ENCODE measurements around the gene DNTTIP2. TPM values are rescaled to one million over a fixed set of nuclear protein-coding genes. Genes with fewer than 3 reads are reported as not detected.
"Not testable (repeated sequence)": the region's sequence is repeated elsewhere in the genome, so short reads cannot be mapped to it uniquely, and the experiment has no call there.

The DNTTIP2 gene
- total RNA-seq, 2 donors from 2014 or later: 30.7 to 33.3 TPM

DNA sequence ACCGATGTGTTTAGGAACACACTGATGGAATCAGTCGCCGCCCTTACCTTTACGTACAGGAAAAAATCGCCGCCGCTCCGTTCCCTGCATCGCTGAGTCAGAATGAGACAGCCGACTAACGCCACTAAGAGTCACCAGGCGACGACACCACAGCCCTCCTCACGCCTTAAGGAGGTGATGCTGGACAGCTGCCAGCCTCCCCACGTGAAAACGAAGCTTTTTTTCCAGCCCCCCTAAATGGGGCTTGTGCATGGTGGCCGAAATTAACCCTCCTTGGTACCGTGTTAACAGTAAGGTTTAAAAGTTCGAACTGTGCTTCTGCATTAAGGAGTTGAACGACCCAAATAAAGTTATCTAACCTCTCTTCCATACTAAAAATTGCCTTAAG lies 511 bp downstream of the DNTTIP2 start:
- DNase-seq (peak; percentile 59 to 70), ATAC-seq (peak; percentile 79)
- intact Hi-C loops (cut with DNase I, micrococcal nuclease): no loop called here

DNA sequence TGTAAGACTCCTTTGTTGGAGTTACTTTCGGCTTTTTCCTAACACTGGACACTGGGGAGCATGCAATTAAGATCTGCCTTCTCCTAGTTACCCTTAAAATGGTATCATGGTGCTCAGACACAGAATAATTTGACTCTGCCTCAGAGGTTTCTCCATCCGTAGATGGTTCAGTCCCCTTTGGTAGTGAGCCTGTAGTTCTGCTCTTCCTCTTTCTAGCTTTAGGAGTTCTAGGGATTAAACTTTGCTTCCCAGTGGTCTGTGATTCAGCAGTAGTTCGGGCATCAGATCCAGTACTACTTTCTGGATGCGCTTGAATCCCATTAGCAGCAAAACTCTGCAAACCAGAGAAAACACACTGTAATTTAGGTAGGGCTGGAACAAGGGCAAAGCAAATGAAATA lies 1.5 kb downstream of the DNTTIP2 start:
- ATAC-seq (no peak), DNase-seq (no peak)
- intact Hi-C loops (cut with DNase I, micrococcal nuclease): no loop called here

DNA sequence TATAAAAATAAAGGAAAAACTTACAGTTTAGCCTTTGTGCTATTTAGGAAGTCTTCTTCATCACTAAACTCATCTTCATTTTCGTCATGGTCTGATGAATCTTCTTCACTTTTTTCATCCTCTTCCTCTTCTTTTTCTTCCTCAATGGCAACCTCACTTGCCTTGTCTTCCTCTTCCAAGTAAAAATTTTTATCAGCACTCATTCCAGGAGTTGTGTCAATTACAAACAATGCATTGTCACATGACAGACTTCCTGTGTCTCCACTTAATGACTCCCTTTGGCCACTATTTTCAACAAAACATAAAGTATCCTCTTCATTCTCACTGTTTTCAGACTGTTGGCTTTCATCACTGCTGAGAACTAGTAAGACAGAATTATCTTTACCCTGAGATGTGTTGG lies 2.8 kb downstream of the DNTTIP2 start:
- no peak for DNase-seq
- ATAC-seq: no peak
- intact Hi-C loops (cut with DNase I, micrococcal nuclease): no loop called here

DNA sequence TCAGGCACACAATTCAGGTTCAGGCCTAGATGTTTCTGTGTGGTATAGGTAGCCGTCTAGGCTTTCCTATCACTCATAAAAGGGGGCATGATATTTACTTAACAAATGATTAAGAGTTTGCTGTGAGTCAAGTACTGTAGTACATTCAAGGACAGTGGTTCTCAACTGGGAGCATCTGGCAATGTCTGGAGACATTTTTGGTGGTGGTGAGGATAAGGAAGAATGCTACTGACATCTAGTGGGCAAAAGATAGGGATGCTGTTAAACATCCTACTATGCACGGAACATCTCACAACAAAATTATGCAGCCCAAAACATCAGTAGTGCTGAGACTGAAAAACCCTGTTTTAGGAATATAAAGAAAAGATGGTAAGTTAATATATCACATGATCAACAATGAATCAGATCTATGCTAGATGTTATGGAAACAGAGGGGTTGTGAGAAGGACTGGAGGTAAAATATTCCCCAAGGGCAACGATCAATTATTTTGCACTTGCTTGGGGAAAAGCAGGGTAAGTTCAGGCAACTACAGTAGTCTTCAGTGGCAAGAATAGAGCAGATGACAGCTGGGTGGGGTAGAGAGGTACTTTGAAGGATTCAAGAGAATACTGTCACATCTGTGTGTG lies 4.9 kb downstream of the DNTTIP2 start:
- DNase-seq (no peak), ATAC-seq (no peak)
- intact Hi-C loops (cut with DNase I, micrococcal nuclease): no loop called here

DNA sequence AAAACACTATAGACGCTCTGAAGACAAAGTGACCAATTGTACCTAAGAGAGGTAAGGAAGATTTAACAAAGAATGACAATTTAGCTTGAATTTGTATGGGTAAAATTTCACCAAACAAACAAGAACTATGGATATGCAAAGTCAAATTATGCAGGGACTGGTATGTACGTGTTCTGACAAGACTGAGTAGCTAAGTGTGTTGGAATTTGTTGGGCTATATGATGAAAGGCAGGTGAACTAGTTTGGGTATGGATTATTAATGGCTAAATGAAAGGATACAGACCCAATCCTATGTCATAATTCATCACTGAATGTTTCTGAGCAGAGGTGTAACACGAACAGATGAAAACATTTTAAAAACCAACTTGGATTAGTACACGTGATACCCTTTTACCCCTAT lies 7.6 kb downstream of the DNTTIP2 start:
- ATAC-seq (no peak), DNase-seq (no peak)
- intact Hi-C loops (cut with DNase I, micrococcal nuclease): no loop called here

DNA sequence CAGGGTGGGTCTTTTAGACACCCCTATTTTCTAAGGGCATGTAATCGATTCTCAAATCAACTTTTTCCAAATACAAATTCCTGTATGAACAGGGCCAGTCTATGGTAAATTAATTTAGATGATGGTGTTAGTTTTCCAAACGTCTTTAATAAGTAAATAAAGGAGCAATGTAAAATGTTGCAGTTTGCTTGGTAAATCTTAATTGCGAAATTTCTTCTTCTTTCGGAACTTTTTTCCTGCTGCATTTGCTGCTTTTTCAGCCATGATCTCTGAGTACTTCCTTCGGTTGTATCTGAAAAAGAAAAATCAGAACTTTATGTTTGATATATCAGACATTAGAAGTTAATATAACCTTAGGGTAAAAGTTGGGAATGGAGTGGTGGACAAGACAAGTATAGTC lies 9.4 kb downstream of the DNTTIP2 start:
- intact Hi-C loops (cut with DNase I, micrococcal nuclease): no loop called here
- no peak for ATAC-seq
- no peak for DNase-seq

DNA sequence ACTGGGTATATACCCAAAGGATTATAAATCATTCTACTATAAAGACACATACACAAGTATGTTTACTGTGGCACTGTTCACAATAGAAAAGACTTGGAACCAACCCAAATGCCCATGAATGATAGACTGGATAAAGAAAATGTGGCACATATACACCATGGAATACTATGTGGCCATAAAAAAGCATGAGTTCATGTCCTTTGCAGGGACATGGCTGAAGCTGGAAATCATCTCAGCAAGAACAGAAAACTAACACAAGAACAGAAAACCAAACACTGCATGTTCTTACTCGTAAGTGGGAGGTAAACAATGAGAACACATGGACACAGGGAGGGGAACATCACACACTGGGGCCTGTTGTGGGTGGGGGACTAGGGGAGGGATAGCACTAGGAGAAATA lies 10.5 kb downstream of the DNTTIP2 start:
- DNase-seq; intact Hi-C loops (cut with DNase I, micrococcal nuclease); ATAC-seq: not testable (repeated sequence)

DNA sequence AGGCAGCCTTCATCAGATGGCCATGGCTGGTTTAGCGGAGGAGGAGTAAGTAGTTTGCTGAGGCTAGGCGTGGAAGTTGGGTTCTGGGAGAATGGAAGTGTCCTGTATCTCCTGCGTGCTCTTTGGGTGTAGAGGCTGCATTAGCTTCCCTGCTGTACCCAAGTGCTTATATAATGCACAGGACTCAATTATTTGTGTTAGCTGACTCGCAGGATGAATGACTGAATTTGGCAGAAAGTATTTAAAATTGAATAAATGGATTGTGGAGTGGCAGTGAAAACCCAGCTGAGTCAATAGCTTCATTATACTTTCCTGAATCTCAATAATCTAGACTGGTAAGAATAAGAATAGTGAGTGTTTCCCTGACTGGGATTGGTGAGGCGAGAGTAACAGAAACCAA lies 13.8 kb downstream of the DNTTIP2 start:
- intact Hi-C loops (cut with DNase I, micrococcal nuclease): no loop called here
- no peak for DNase-seq
- ATAC-seq: no peak

DNA sequence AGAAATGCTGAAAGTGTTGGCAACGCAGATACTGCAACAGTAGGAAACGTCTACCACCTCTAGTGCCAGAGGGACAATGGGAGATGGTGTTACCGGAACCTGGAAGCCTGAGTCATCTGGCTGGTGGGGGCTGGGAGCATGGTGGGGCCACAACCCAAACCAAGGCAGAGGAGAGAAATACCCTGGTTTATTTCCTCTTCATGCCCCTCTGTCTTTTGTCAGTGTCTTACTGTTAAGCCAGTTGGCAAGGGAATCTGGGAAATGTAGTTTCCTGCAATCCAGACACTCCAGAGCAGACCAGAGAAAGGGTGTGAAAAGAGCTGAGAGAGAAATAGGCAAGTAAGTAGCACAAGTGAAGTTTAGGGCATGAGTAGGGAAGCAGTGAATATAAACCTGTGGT lies 14.8 kb downstream of the DNTTIP2 start:
- ATAC-seq (no peak), DNase-seq (no peak)
- intact Hi-C loops (cut with DNase I, micrococcal nuclease): no loop called here

DNA sequence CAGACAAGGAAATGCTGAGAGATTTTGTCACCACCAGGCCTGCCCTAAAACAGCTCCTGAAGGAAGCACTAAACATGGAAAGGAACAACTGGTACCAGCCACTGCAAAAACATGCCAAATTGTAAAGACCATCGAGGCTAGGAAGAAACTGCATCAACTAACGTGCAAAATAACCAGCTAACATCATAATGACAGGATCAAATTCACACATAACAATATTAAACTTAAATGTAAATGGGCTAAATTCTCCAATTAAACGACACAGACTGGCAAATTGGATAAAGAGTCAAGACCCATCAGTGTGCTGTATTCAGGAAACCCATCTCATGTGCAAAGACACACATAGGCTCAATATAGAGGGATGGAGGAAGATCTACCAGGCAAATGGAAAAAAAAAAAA lies 21.4 kb downstream of the DNTTIP2 start:
- ATAC-seq; DNase-seq; intact Hi-C loops (cut with DNase I, micrococcal nuclease): not testable (repeated sequence)

DNA sequence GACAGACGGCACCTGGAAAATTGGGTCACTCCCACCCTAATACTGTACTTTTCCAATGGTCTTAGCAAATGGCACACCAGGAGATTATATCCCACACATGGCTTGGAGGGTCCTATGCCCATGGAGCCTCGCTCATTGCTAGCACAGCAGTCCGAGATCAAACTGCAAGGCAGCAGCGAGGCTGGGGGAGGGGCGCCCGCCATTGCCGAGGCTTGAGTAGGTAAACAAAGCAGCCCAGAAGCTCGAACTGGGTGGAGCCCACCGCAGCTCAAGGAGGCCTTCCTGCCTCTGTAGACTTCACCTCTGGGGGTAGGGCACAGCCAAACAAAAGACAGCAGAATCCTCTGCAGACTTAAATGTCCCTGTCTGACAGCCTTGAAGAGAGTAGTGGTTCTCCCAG lies 23.0 kb downstream of the DNTTIP2 start:
- ATAC-seq; DNase-seq; intact Hi-C loops (cut with DNase I, micrococcal nuclease): not testable (repeated sequence)

DNA sequence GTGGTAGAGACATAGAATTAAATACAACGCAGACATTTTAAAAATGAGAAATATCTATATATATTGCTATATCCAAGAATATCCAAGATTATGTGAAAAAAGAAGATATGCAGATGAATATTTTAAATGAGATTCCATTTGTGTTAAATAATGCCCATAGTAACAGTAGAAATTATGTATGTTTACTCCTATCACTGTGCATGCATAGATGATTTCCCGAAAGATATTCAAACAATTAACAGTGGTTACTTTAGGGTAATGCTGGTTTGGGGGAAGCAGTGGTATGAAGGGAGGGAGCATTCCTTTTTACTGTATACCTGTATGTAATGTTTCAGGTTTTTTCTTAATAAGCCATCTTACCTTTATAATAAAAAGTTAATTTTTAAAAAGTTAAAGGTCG lies 25.1 kb downstream of the DNTTIP2 start:
- DNase-seq (no peak), ATAC-seq (no peak)
- intact Hi-C loops (cut with DNase I, micrococcal nuclease): no loop called here

DNA sequence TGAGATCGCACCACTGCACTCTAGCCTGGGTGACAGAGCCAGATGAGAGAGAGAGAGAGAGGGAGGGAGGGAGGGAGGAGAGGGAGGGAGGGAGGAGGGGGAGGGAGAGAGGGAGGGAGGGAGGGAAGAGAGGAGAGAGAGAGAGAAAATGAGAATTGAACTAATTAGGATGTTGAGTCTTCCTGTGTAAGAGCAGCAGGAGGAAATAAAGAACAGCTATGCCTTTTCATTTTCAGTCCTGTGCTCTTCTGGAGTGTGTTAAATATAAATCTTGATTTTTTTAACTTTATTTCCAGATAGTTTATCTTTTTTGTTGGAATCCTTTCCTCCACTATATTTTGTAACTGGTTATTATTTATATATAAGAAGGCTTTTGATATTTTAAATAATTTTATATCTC lies 27.1 kb downstream of the DNTTIP2 start:
- DNase-seq: no peak
- intact Hi-C loops (cut with DNase I, micrococcal nuclease): no loop called here
- ATAC-seq: no peak

DNA sequence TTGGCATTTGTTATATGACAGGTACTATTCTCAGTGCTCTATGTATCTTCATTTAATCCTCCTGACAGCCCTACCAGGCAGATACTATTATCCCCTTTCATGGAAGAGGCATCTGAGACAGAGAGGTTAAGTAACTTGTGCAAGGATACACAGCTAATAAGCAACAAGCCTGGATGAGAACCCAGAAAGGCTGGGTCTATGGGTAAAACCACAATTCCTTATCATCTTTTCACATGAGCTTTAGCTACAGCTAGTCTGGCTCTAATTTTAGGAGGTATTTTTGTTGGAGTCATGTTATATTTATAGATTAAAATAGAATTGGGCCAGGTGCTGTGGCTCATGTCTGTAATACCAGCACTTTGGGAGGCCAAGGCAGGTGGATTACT lies 27.7 kb downstream of the DNTTIP2 start:
- ATAC-seq (no peak), DNase-seq (no peak)
- intact Hi-C loops (cut with DNase I, micrococcal nuclease): no loop called here

DNA sequence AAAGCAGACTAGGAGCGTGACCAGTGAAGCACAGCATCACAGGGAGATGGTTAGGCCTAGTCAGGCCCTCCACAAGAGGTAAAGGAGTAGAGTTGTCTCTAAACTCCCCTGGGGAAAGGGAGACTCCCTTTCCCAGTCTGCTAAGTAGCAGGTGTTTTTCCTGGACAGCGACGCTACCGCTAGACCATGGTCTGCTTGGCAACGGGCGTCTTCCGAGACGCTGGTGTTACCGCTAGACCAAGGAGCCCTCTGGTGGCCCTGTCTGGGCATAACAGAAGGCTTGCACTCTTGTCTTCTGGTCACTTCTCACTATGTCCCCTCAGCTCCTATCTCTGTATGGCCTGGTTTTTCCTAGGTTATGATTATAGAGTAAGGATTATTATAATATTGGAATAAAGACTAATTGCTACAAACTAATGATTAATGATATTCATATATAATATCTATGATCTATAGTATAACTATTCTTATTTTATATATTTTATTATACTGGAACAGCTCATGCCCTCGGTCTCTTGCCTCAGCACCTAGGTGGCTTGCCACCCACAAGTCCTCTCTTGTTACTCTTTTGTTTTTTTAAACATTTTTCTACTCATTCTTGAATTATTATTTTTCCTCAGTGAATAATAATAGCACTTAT lies 28.2 kb downstream of the DNTTIP2 start:
- peak; percentile 64 to 75 for DNase-seq
- ATAC-seq; intact Hi-C loops (cut with DNase I, micrococcal nuclease): not testable (repeated sequence)

DNA sequence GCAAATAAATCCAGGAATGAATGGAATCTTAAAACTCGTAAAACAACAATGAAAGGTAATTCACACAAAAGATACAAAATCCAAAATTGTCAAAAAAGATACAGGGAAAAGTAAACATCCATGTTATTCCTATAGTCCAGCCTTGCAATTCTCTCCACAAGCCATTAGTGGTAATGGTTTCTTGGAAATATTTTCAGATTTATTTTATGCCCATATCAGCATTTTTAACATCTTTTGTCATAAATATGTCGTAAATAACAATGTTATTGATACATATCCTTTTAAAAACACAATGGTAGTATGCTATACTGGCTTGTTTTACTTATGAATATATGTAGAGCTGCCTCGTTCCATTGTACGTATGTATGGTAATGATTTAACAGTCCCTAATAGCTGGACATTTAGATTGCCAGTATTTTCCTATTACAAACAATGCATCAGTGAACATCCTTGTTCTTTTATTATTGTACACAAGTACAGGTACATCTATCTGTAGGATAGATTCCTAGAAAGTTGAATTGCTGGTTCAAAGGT lies 30.6 kb downstream of the DNTTIP2 start:
- ATAC-seq (no peak), DNase-seq (no peak)
- intact Hi-C loops (cut with DNase I, micrococcal nuclease): loop anchor here in 1 of 2 donors (10.0 kb wide), 2 partner anchors 224 to 404 kb away; partner anchors contain the start of gene FNBP1L

DNA sequence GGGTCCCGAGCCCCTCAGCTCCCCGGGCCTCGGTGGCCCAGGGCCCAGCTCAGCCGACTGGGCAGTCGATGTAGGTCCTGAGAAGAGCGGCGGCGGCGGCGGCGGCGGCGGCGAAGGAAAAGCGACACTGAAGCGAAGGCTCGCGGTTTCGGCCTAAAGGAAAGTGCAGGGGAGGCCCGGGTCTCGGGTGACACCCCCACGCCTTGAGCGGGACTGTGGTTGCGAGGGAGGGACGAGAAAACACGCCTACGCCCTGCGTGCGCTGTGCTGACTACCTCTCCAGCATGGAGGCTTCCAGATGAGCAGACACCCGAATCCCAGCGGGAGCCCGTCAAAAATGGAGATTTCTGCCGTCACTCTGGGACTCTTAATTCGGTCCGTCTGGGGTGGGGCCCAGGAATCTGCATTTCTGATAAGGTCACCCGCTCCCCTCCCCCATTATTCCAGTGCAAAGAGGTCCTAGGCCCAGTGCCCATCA lies 31.2 kb downstream of the DNTTIP2 start:
- intact Hi-C loops (cut with DNase I, micrococcal nuclease): loop anchor here in 1 of 2 donors (10.0 kb wide), 2 partner anchors 223 to 403 kb away; partner anchors contain the start of gene FNBP1L
- ATAC-seq: peak; percentile 44
- DNase-seq: peak; percentile 77

DNA sequence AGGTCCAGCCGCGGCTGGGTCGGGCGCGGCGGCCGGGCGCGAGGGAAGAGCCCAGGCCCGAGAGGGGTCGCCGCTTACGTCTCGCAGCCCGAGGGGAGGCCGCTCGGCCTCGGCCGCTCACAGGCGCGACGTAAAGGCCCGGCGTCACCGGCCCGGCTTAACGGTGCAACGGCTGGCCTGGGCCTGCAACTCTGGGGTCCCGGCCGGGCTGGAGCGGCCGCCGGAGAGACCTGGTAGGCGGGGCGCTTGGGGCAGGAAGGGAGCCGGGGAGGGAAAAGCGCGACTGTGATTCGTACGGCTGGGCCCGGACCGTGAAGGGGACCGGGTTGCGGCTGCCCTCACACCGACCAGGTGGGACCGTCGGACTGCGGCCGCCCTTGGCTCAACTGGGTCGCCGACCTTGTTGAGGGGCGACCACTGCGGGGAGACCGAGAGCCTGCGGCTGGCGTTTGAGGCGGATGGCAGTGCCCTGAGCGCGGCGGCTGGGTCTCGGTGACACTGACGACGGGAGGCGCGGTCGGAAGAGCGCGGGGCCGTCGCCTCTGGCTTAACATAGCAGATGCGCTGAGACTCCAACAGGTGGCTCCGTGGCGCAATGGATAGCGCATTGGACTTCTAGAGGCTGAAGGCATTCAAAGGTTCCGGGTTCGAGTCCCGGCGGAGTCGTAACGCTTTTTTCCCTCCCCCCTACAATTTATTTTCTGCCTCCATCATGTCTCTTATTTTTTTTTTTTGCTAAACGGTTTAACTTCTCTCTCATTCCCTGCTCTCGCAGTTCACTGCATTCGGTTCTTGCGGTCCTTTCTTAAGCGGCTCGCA lies 31.8 kb downstream of the DNTTIP2 start:
- ATAC-seq: peak; percentile 76
- peak; percentile 81 to 90 for DNase-seq
- intact Hi-C loops (cut with DNase I, micrococcal nuclease): loop anchor here in 1 of 2 donors (10.0 kb wide), 2 partner anchors 222 to 402 kb away; partner anchors contain the start of gene FNBP1L

Data from left colon (tissue), 2 donors.